ENCODE data around the gene METTL2B.

Gene METTL2B, protein sequence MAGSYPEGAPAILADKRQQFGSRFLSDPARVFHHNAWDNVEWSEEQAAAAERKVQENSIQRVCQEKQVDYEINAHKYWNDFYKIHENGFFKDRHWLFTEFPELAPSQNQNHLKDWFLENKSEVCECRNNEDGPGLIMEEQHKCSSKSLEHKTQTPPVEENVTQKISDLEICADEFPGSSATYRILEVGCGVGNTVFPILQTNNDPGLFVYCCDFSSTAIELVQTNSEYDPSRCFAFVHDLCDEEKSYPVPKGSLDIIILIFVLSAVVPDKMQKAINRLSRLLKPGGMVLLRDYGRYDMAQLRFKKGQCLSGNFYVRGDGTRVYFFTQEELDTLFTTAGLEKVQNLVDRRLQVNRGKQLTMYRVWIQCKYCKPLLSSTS

DNA sequence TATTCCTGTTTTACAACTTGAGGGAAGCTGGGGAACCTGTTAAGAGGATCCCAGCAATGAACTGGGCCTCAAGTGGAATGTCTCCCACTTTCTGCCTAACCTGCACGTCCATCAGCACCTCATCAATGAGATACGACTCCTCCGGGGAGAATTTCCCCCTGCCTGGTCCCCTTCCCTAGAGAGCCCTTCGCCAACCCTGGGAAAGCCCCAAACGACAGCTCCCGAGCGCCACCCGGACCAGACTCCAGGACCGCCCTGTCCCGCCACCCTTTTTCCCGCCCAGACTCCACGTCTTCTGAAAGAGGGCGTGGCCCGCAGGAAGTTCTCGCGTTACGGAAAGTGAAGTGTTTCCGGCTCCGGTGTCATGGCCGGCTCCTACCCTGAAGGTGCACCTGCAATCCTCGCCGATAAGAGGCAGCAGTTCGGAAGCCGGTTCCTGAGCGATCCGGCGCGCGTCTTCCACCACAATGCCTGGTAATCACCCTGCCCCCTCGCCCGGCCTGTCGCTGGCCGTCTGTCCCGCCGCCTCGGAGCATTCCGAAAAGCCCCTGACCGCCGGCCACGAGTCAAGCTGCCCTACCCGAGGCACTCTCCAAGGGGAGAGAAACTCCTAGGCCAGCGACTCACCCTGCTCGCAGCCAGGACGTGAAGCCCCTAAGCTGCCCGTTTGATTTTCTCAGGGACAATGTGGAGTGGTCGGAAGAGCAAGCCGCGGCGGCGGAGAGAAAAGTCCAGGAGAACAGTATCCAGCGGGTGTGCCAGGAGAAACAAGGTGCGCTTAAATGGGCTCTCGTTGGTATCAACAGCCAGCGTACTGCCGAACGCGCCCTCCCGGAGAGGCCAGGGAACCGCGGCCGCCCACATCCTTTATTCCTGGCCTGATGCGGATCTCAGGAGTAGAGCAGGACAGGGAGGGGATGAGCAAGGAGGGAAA is at the start of gene METTL2B:
TSS of gene METTL2B (plus strand) at position 347 of the 934 bp plus-strand sequence. CDS start at position 365, 18 bp downstream.
- DNase-seq: peak; percentile 93

DNA sequence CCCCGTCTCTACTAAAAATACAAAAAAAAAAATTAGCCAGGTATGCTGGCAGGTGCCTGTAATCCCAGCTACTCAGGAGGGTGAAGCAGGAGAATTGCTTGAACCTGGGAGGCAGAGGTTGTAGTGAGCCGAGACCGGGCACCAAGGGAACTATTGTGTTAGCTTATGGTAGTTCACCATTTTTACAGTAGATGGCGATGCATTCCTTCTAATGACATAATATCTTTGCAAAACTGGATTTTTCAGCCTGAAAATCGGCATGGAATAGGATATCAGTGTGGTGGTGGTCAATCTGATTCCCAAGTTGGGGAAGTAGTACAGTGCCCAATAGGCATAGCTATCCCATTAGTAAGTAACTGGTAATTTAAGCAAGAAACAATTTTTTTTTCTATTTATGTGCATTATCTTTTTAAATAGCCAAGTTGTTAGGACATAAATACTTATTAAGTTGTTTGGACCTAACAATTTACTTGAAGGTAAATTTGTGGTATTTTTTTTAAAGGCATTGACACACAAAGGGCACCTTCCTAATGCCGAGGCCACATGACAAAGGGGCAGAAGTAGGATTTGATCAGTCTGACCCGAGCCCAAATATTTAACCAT is 49.2 kb upstream of the METTL2B start:
- no peak for DNase-seq

DNA sequence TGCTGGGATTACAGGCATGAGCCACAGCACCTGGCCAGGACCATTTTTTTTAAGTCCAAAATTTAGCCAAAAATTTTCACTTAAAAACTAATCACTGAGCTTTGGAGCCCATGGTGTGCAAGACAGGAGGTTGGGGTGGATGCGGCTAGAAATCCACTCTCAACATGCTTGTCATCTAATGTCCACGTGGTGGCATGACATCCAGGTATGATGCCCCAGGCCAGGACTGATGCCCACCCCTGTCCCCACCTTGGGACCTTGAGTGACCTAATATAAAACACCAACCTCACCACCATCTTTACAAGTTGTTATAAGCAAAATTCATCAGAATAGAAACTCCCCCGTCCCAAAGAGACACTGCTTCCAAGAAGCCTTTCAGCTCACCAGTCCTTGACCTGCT is 46.3 kb upstream of the METTL2B start:
- DNase-seq: no peak

DNA sequence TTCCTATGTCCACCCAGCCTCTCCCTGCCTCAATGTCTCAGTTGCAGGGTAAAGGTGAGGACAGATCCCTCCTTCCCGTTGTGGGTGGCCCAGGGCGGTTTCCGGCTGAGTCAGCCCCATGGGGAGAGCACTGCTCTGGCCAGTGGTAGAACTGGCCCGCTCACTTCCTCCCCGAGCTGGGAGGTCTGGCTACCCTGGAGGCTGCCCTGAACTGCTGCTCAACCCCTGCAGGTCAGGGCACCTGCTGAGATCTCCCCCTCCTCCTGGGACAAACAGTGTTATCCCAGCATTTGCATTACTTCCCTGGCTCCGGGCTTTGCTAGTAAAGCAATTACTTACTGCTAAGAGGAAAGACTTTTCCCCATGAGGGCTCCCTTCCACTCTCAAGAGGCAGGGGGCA is 45.3 kb upstream of the METTL2B start:
- DNase-seq: no peak

DNA sequence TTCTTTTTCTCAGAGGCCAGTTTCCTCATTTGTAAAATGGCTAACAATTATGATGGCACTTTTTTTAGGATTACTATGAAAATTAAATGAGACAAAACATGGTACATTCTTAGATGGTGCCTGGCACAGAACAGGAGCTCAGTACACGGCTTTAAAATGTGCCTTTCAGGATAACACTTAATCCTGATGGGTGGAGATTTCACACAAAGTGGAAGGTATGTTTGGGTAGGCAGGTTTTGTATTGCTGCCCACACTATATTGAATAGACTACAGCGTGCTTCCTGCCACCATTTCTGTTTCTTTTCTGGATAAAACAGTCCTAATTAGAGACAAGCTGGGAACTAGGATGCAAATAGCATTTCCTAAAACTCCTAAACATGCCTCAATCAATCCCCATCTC is 44.8 kb upstream of the METTL2B start:
- no peak for DNase-seq

DNA sequence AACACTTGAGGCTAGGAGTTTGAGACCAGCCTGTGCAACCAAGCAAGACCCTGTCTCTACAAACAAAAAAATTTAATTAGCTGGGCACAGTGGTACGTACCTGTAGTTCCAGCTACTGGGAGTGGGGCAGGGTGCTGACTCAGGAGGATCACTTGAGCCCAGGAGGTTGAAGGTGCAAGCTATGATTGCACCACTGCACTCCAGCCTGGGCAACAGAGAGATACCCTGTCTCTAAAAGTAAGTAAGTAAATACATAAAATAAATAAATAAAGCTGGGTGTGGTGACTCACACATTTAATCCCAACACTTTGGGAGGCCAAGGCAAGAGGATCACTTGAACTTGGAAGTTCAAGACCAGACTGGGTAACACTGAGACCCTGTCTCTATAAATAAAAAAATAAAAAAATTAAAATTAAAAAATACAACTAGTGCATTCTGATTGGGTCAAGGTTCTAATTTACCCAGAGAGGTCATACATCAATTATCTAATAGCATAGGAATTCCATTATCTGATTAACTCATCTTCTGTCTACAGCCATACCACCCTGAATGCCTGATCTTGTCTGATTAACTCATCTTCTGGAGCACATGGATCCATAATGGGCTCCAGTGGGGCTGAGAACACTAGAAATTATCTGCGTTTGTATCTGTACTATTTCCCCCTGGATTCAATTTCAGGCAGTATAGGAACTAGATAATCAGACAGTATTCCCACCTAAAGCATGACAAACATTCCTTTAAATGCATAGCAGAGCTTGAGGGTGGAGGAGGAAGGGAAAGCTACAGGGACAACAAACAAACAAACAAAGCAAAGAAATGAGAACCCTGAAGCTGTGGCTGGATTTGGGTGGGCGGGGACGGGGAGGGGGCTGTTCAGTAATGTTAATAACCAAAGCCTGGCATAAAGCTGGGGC is 41.9 kb upstream of the METTL2B start:
- no peak for DNase-seq

DNA sequence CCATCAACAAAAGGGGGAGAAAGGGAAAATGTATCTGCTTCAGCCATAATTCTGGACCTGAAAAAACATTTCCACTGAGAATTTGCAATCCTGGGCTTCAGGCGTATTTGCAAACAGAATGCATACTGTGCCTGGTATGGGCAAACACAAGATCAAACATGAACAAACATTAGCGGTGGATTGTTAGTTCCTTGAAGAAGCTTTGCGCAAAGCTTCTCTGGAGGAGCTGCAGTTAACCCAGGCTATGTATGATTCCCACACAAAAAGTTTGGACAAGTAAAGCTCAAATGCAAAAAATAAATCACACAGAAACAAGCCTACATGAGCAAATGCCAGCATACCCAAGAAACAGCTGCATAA is 41.2 kb upstream of the METTL2B start:
- DNase-seq: no peak

DNA sequence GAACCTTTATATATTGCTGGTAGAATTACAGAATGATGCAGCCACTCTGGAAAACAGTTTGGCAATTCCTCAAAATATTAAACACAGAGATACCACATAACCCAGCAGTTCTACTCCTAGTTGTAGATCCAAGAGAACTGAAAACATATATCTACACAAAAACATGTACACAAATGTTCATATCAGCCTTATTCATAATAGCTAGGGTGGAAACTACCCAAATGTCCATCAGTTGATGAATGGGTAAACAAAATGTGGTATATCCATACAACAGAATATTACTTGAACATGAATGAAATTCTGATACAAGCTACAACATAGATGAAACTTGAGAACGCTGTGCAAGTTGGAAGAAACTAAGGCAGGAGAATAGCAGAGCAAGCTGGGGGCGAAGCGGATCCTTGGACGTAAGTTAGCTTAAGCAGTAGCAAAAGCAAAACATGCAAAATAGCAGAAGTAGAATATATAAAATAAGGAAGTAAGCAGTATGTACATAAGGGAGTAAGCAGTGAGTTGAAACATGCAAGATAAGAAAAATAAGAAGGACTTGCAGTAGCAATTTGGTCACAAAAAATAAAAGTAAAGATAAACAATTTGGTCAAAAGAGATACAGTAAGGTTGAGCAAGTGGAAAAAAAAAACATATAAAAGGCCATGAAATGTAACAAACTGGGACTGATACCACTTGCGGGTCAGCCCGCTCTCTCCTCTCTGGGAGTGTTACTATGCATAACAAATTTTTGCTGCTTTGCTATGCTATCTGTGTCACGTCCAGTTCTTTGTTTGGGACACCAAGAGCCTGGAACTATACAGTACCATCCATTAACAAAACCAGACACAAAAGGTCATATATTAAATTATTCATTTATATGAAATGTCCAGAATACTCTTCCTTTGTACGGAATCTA is 38.9 kb upstream of the METTL2B start:
- DNase-seq: no peak

DNA sequence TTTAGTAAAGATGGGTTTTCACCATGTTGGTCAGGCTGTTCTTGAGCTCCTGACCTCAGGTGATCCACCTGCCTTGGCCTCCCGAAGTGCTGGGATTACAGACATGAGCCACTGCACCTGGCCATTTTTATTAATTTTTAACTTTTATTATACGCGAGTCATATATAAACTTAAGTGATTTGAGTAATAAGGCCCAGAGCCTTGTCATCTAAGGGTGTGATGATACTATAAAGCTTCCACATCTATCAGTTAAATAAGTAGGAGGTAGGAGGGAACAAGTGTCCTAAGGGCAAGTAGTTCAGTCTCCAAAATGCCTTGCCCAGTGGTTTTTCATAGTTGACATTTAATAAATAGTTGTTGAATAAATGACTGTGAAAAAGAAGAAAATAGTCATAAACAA is 34.2 kb upstream of the METTL2B start:
- DNase-seq: no peak

DNA sequence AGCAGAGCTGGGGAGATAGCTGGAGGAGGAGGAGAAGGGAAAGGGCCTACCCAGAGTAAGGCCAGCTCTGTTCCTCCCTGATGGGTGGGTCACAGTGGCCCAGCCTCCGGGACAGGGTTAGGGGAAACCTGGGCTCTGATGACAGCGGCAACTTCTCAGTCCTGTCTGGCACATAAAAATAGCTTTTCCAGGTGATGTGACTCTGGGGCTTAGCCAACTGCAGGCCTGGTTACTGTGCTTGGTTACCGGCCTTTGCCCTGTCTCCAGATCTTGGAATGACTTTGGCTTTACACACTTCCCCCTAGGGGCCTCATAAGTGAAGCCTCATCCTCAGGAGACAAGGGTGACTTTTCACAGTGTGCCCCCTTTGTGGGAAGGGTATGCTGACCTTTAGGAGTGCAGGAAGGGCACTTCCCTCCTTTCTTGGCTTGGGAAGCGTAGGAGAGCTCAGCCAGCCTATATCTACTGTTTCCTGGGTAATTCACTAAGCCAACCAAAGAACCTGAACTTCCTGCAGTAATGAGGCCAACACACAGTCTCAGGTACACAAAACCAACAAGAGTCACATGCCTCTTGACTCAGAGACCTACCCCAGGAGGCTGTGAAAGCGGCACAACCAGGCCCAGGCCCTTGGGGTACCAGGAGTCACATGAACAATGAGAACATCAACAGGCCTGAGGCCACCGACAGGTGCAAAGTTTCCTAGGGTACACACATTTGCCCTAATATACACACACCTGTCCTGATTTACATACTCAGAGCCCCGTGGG is 32.5 kb upstream of the METTL2B start:
- DNase-seq: no peak

DNA sequence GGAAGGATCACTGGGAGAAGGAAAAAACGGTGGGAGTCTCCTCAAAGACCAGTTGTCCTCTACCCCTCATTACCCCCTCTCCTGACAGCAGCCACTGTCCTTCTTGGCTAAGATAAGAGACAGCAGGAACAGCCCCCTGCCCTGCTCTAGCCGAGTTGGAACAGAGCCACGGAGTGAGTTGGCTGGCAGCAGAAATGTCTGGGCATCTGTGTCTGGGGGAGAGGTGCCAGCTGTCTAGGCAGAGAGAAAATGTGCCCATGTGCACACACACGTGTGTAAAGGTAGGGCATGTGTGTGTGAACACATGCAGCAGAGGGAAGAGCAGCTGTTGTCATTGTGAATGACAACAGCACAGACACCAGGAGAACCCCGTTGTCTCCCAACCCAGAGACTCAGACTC is 30.2 kb upstream of the METTL2B start:
- no peak for DNase-seq

DNA sequence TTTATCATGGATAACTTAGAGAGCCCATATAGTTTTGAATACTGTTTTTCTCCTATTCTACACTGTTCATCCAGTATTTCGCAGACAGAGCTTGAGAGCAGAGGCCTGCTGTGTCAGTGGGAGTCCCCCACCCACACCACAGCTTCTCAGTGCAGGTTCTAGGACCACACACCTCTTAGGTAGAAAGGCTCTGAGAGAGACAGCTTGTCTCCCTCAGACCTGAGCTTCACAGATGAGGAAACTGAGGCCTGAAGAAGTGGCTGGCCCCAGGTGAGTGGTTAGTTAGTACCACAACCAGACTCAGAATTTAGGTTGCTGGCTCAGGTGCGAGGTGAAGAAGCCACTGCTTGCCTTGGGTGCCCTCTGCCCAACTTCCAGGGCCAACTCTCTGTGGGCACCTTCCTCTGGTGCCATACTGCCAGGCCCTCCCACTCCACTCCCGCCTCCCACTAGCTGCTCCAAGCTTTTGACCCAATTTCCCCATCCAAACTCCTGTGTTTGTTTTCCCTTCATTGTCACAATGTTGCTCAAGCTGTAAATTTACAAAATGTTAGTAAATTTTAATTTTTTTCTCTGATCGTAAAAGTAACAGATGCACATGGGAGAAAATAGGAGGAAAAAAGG is 28.5 kb upstream of the METTL2B start:
- DNase-seq: no peak

DNA sequence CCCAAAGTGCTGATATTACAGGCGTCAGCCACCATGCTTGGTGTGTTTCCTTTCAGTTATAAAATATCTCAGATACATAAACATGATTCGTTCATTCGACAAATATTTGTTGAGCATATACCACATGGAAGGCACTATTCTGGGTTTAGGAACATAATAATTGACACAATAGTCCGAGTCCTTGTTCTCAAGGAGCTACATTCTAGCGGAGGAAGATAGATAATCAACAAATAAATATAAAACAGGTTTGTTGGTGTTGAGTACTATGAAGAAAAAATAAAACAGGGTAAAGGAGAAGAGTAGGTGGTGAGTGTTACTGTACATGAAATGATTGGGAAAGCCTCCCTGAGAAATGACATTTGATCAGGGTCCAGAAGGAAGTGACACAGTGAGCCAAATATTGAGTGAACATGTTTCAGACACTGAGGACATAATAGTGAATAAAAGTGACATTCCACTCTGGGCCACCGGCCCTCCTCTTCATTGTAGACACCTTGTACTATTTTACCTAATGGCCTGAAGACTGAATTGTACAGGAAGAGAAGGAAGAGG is 27.7 kb upstream of the METTL2B start:
- no peak for DNase-seq

DNA sequence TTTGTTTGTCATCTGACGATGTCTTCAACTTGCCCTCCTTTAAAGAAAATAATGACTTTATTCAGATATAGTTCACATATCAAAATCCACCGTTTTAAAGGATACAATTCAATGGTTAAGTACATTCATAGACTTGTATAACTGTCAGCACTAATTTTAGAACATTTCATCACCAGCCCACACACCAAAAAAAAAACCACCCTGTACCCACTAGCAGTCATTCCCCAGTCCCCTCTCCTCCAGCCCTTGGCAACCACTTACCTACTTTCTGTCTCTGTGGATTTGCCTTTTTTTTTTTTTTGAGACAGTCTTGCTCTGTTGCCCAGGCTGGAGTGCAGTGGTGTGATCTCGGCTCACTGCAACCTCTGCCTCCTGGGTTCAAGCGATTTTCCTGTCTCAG is 26.1 kb upstream of the METTL2B start:
- no peak for DNase-seq

DNA sequence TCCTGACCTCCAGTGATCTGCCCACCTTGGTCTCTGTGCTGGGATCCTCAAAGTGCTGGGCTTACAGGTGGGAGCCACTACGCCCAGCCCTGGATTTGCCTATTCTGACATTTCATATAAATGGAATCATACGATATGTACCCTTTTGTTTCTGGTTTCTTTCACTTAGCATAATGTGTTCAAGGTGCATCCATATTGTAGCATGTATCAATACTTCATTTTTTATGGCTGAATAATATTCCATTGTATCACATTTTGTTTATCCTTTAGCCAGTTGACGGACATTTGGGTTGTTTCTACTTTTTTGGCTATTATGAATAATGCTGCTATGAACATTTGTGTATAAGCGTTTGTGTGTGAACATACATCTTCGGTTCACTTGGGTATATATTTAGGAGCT is 25.6 kb upstream of the METTL2B start:
- no peak for DNase-seq

DNA sequence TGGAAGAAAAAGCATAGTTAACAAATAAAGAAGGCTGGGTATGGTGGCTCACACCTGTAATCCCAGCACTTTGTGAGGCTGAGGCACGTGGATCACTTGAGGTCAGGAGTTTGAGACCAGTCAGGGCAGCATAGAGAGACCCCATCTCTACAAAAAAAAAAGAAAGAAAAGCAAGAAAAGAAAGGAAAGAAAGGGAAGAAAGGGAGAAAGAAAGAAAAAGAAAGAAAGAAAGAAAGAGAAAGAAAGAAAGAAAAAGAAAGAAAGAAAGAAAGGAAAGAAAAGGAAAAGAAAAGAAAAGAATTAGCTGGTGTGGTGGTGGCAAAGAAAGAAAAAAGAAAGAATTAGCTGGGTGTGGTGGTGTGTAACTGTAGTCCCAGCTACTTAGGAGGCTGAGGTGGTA is 24.0 kb upstream of the METTL2B start:
- DNase-seq: no peak

DNA sequence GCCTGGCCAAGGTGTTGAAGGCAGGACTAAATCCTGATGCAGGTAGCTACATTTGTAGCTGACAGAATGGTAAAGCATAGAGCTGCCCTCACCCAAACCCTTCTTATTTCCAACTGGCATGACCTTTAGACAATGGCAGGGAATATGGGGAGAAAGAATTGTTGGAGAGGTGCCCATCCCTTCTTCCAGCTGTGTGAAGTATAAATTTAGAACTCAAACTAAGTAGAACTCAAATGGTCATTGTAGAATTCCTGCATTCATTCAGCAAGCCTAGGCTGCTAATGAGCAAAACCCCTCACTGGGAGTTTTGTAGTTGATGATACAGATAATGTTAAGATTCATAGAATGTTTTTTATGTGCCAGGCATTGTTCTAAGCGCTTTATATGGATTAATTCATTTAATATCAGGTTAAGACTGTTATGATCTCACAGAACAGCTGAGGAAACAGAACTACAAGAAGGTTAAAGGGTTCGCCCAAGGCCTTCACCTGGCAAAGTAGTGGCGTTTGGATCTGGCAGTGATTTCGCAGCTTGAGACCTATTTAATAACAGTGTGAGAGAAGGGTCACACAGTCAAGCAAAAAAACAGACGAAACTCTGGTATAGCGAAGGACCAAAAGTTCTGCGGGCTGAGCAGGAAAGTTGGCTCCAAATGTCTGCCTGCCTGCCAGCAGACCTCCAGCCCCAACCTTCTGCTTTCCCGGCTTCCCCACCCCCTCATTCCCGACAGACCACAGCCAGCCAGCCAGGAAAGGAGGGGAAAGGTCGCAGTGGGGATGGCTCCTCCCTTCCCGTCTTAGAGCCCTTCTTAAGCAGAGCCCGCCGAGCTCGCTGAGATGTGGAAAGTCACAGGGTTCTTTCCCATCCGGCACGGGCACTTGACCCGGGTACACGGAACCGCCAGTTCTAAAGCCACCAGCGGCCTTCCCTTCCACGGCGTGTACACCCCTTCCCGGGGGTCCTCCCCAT is 22.4 kb upstream of the METTL2B start:
- DNase-seq: peak; percentile 95

DNA sequence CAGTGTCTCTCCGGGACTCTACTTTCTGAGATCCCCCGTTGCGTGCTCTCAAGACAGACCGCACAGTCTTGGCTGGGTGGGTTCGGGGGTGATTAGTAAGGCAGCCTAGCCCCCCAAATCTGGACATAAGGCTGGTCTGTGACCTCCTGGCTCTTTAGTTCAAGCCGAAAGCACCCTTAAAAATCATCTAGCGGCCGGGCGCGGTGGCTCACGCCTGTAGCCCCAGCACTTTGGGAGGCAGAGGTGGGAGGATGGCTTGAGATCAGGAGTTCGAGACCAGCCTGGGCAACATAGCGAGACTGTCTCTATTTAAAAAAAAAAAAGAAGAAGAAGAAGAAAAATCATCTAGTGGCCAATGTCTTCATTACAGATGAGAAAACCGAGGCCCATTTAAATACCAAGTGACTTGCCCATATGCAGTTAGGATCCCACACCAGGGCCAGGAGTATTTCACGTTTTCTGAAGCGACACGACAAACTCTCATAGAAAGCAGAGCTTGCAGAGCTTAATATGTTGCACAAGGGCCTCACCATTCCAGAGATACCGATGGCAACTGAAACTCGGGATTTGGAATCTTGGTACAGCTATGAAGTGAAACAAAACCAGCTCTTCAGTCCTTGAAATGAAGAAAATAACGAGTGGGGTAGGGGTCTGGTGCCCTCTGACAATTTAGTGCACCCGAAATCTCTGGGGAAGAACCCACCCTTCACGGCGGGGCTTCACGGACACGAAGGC is 21.6 kb upstream of the METTL2B start:
- DNase-seq: no peak
